CD4-positive, CD25-positive, alpha-beta regulatory T cell (primary cell): ENCODE measurements around the gene CD28. TPM values are rescaled to one million over a fixed set of nuclear protein-coding genes. Genes with fewer than 3 reads are reported as not detected.

Source experiments
- ATAC-seq, 2 donors: fragments of 150-1000 bp; cut with Tn5 transposase; one replicate each; pipeline ENCODE4 v1.10.0; 2021; ENCODE audit warnings: low read depth in 2 of 2, moderate number of reproducible peaks in 2 of 2, moderate library complexity in 1 of 2
- DNase-seq, 3 donors: peaks; one replicate each; pipeline versions ENCODE4 v3.0.0 to v3.0.0-alpha.2; 2012 to 2022; ENCODE audit warnings: mixed read lengths in 1 of 3
- H3K27ac ChIP-seq: one replicate; pipeline ENCODE4 v1.7.0; 2013; ENCODE audit warnings: mild to moderate bottlenecking, low read length; ENCODE audit not compliant: insufficient read depth, poor library complexity, severe bottlenecking
- H3K27me3 ChIP-seq: one replicate; pipeline ENCODE4 v1.7.0; 2013; ENCODE audit warnings: low read length; ENCODE audit not compliant: control insufficient read depth, insufficient read depth
- H3K36me3 ChIP-seq: one replicate; pipeline ENCODE4 v1.7.0; 2013; ENCODE audit warnings: mild to moderate bottlenecking, low read length, moderate library complexity; ENCODE audit not compliant: control insufficient read depth, insufficient read depth
- H3K4me1 ChIP-seq: 2 replicates; pipeline ENCODE4 v1.7.0; 2013; ENCODE audit warnings: mild to moderate bottlenecking, low read length; ENCODE audit not compliant: insufficient read depth, control insufficient read depth, poor library complexity, severe bottlenecking
- H3K4me3 ChIP-seq: one replicate; pipeline ENCODE4 v1.7.0; 2013; ENCODE audit warnings: low read depth, mild to moderate bottlenecking, low read length, moderate library complexity
- H3K9me3 ChIP-seq, 2 experiments: 1 replicate in 1 of 2; 2 replicates in 1 of 2; pipeline ENCODE4 v1.7.0; 2013; ENCODE audit warnings: low read length in 2 of 2, mild to moderate bottlenecking in 1 of 2, moderate library complexity in 1 of 2; ENCODE audit not compliant: control insufficient read depth in 2 of 2
- H3K27ac Mint-ChIP-seq, 3 donors: one replicate each; pipeline ENCODE4 v1.8.0; 2020 to 2022; ENCODE audit warnings: mild to moderate bottlenecking in 3 of 3, mixed read lengths in 3 of 3, moderate library complexity in 2 of 3
- H3K27me3 Mint-ChIP-seq: one replicate; pipeline ENCODE4 v1.8.0; 2022; ENCODE audit warnings: mild to moderate bottlenecking, mixed read lengths
- H3K36me3 Mint-ChIP-seq: one replicate; pipeline ENCODE4 v1.8.0; 2020; ENCODE audit warnings: mixed read lengths
- H3K4me1 Mint-ChIP-seq, 4 donors: one replicate each; pipeline ENCODE4 v1.8.0; 2020 to 2022; ENCODE audit warnings: mixed read lengths in 4 of 4, mild to moderate bottlenecking in 1 of 4
- H3K4me3 Mint-ChIP-seq, 4 donors: one replicate each; pipeline ENCODE4 v1.8.0; 2020 to 2022; ENCODE audit warnings: mild to moderate bottlenecking in 4 of 4, mixed read lengths in 4 of 4, moderate library complexity in 3 of 4
- H3K9me3 Mint-ChIP-seq, 7 donors: one replicate each; pipeline ENCODE4 v1.8.0; 2020 to 2022; ENCODE audit warnings: mixed read lengths in 7 of 7, mild to moderate bottlenecking in 3 of 7, moderate library complexity in 2 of 7
- polyA plus RNA-seq, 4 donors: library from polyadenylated mRNA; unstranded; fragments of 300-500 nt; fragmentation: Illumina TruSeq; gene quantifications; one replicate each; pipeline ENCODE4 v1.2.3, GENCODE V29; 2021
- total RNA-seq: library from RNA; stranded (reverse); gene quantifications from one replicate; pipeline ENCODE4 v1.2.3, GENCODE V29; 2022

Gene CD28
- total and polyA plus RNA-seq, 5 donors from 2014 or later = 92.6 to 235 (median 143) TPM

DNA sequence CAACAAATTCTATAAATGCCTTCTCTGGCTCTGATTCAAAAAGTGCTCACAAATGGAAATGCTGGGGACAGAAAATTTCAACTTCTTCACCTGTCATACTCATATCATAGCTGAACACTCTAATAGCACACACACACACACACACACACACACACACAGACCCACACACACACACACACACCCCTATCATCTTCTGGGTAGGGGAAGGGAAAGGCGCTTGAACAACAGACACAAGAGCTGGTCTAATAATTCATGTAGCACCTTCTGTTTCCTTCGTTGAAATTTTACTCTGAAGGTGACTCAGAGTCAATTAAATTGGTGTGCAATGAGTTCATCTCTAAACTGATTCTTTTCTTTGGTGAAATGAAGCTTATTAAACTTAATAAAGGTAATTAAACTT lies 32.9 kb downstream of the CD28 start:
- H3K27ac Mint-ChIP-seq = peak overlapping the region; percentile 91 to 97 (median 94)
- H3K36me3 ChIP-seq = peaks cover 44% of the 10 kb centered on the region
- H3K27me3 Mint-ChIP-seq = no peaks in the 10 kb centered on the region
- ATAC-seq = peak; percentile 44 to 56
- H3K4me3 Mint-ChIP-seq = peak overlapping the region; percentile 44 to 78 (median 72)
- DNase-seq = peak in 1 of 3 donors; percentile 80
- H3K27ac ChIP-seq = peak overlapping the region; percentile 88
- peaks cover 32% of the 10 kb centered on the region for H3K36me3 Mint-ChIP-seq
- peaks cover 0 to 2% (median 0%) of the 10 kb centered on the region in 7 donors for H3K9me3 Mint-ChIP-seq
- peaks cover 67% of the 10 kb centered on the region for H3K4me1 ChIP-seq
- H3K4me3 ChIP-seq = peak overlapping the region; percentile 78
- H3K27me3 ChIP-seq = no peaks in the 10 kb centered on the region
- H3K9me3 ChIP-seq = no peaks in the 10 kb centered on the region
- H3K4me1 Mint-ChIP-seq = peaks cover 38 to 96% (median 76%) of the 10 kb centered on the region in 4 donors

GRCh38 chr2:203740871-203741281 lies 34.4 kb downstream of the CD28 start:
- Mint-ChIP-seq H3K4me3 (peak overlapping the region; percentile 59 to 78 (median 75)), H3K36me3 (peaks cover 22% of the 10 kb centered on the region), H3K27me3 (no peaks in the 10 kb centered on the region), H3K27ac (peak overlapping the region; percentile 91 to 97 (median 94)), H3K9me3 (peaks cover 0 to 7% (median 0%) of the 10 kb centered on the region in 7 donors), H3K4me1 (peaks cover 38 to 89% (median 73%) of the 10 kb centered on the region in 4 donors)
- H3K27me3 ChIP-seq = no peaks in the 10 kb centered on the region
- H3K27ac ChIP-seq = peak overlapping the region; percentile 88
- H3K36me3 ChIP-seq = peaks cover 29% of the 10 kb centered on the region
- peaks cover 67% of the 10 kb centered on the region for H3K4me1 ChIP-seq
- ATAC-seq (peak; percentile 85 to 86), DNase-seq (peak; percentile 35 to 92 (median 81))
- H3K9me3 ChIP-seq = no peaks in the 10 kb centered on the region
- H3K4me3 ChIP-seq = peak overlapping the region; percentile 78

DNA sequence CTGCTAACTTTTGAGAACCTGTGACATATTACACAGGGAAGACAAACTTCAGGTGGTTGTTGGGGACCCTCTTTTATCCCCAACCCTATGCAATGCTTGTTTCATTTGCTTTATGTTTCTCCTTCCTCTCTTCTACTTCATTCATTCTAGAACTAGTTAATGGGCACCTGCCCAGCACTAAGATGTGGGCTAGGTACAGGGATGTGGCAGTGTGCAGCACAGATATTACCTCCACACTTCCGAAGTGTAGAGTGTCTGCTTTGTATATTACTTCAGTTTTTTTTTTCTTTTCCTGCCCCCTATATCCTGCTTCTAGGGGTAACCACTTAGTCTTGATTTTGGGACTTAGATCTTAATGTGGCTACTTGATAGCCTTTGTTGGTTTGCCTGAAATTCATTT lies 35.1 kb downstream of the CD28 start:
- peak overlapping the region; percentile 88 for H3K27ac ChIP-seq
- Mint-ChIP-seq H3K27ac (peak overlapping the region; percentile 91 to 97 (median 94)), H3K4me1 (peaks cover 42 to 89% (median 72%) of the 10 kb centered on the region in 4 donors), H3K27me3 (peaks cover 2% of the 10 kb centered on the region), H3K4me3 (peak overlapping the region; percentile 59 to 78 (median 75)), H3K36me3 (peaks cover 21% of the 10 kb centered on the region), H3K9me3 (peaks cover 0 to 7% (median 0%) of the 10 kb centered on the region in 7 donors)
- DNase-seq (peak in 1 of 3 donors; percentile 60), ATAC-seq (peak in 1 of 2 donors; percentile 46)
- peaks cover 68% of the 10 kb centered on the region for H3K4me1 ChIP-seq
- peak overlapping the region; percentile 78 for H3K4me3 ChIP-seq
- H3K36me3 ChIP-seq = peaks cover 24% of the 10 kb centered on the region
- H3K27me3 ChIP-seq = no peaks in the 10 kb centered on the region
- no peaks in the 10 kb centered on the region for H3K9me3 ChIP-seq

GRCh38 chr2:203743441-203743981 lies 37.1 kb downstream of the CD28 start:
- no peaks in the 10 kb centered on the region for H3K9me3 ChIP-seq
- Mint-ChIP-seq H3K27me3 (peaks cover 4% of the 10 kb centered on the region), H3K36me3 (peaks cover 17% of the 10 kb centered on the region), H3K4me3 (peak overlapping the region in 2 of 4 donors; percentile 11 to 40), H3K27ac (peak overlapping the region; percentile 38 to 86 (median 64)), H3K4me1 (peaks cover 40 to 89% (median 74%) of the 10 kb centered on the region in 4 donors), H3K9me3 (peaks cover 0 to 7% (median 0%) of the 10 kb centered on the region in 7 donors)
- H3K4me1 ChIP-seq = peaks cover 63% of the 10 kb centered on the region
- H3K27me3 ChIP-seq = no peaks in the 10 kb centered on the region
- no peak for ATAC-seq
- DNase-seq = no peak
- peak overlapping the region; percentile 4 for H3K4me3 ChIP-seq
- peak overlapping the region; percentile 88 for H3K27ac ChIP-seq
- H3K36me3 ChIP-seq = peaks cover 5% of the 10 kb centered on the region

DNA sequence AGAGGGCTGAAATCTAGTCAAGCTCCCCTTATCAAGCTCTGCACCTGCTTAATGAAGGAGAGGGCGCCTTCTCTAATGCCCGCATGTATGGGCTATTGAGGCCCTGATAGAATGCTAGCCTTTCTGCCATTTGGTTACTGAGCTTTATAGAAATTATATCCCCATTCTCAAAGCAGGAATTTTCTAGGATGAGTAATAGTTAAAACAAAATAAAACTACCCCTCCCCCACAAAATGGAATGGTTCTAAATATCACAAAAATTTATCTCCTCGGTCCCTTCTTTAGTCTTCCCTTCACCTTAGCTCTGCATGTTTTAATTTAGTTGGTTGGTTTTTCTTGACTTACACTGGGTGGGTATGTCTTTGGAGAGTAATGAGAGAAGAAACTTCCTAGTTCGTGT lies 37.7 kb downstream of the CD28 start:
- Mint-ChIP-seq H3K27me3 (peaks cover 4% of the 10 kb centered on the region), H3K4me1 (peaks cover 38 to 89% (median 74%) of the 10 kb centered on the region in 4 donors), H3K4me3 (peak overlapping the region in 2 of 4 donors; percentile 11 to 15), H3K36me3 (peaks cover 17% of the 10 kb centered on the region), H3K9me3 (peaks cover 0 to 7% (median 0%) of the 10 kb centered on the region in 7 donors), H3K27ac (peak overlapping the region; percentile 75 to 83 (median 75))
- Histone ChIP-seq H3K27ac (peak overlapping the region; percentile 2), H3K4me3 (peak overlapping the region; percentile 4), H3K27me3 (no peaks in the 10 kb centered on the region), H3K4me1 (peaks cover 61% of the 10 kb centered on the region), H3K36me3 (peaks cover 2% of the 10 kb centered on the region), H3K9me3 (no peaks in the 10 kb centered on the region)
- DNase-seq = no peak
- ATAC-seq = no peak

DNA sequence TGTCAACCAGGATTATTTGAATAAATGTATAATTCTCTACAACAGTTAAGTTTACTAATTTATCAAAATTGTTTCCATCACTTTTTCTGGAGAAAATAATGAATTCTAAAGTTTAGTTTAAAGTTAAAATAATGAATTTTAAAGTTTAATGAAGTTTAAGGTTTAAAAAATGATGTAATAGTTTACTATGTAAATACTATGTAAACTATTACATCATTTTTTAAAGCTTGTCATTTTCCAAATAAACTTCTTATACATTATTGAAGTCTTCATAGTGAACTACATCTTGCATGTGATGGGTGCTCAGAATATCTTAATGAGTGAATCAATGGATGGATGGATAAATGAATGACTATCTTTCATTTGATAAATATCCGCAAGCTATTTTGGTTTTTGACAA lies 38.8 kb downstream of the CD28 start:
- Mint-ChIP-seq H3K36me3 (peaks cover 21% of the 10 kb centered on the region), H3K4me1 (peaks cover 34 to 89% (median 73%) of the 10 kb centered on the region in 4 donors), H3K4me3 (no peak overlapping the region), H3K27me3 (peaks cover 4% of the 10 kb centered on the region), H3K27ac (no peak overlapping the region), H3K9me3 (peaks cover 0 to 7% (median 0%) of the 10 kb centered on the region in 7 donors)
- Histone ChIP-seq H3K9me3 (no peaks in the 10 kb centered on the region), H3K27me3 (no peaks in the 10 kb centered on the region), H3K4me1 (peaks cover 54% of the 10 kb centered on the region), H3K36me3 (peaks cover 2% of the 10 kb centered on the region), H3K27ac (peak overlapping the region; percentile 43), H3K4me3 (no peak overlapping the region)
- DNase-seq (no peak), ATAC-seq (no peak)

- Mint-ChIP-seq H3K4me3 (peak overlapping the region in 3 of 4 donors; percentile 22 to 40 (median 39)), H3K27ac (peak overlapping the region; percentile 68 to 87 (median 79)), H3K27me3 (peaks cover 4% of the 10 kb centered on the region), H3K4me1 (peaks cover 32 to 80% (median 66%) of the 10 kb centered on the region in 4 donors), H3K9me3 (peaks cover 0 to 7% (median 0%) of the 10 kb centered on the region in 7 donors), H3K36me3 (peaks cover 17% of the 10 kb centered on the region)
- Histone ChIP-seq H3K36me3 (peaks cover 2% of the 10 kb centered on the region), H3K4me3 (peak overlapping the region; percentile 58), H3K9me3 (no peaks in the 10 kb centered on the region), H3K27ac (peak overlapping the region; percentile 58), H3K27me3 (no peaks in the 10 kb centered on the region), H3K4me1 (peaks cover 43% of the 10 kb centered on the region)
- DNase-seq (peak in 1 of 3 donors; percentile 37), ATAC-seq (peak; percentile 32 to 54)
Measured at GRCh38 chr2:203748331-203749126, 42.1 kb downstream of the CD28 start.
